GM21737 (cell line): ENCODE results near the gene FAM168A.

Experiments used
- ATAC-seq: cut with Tn5 transposase; IDR thresholded peaks from one replicate; pipeline ENCODE4 v1.9.1; 2021; ENCODE audit warnings: mild to moderate bottlenecking, moderate library complexity; ENCODE audit not compliant: unreplicated experiment

Gene FAM168A

DNA sequence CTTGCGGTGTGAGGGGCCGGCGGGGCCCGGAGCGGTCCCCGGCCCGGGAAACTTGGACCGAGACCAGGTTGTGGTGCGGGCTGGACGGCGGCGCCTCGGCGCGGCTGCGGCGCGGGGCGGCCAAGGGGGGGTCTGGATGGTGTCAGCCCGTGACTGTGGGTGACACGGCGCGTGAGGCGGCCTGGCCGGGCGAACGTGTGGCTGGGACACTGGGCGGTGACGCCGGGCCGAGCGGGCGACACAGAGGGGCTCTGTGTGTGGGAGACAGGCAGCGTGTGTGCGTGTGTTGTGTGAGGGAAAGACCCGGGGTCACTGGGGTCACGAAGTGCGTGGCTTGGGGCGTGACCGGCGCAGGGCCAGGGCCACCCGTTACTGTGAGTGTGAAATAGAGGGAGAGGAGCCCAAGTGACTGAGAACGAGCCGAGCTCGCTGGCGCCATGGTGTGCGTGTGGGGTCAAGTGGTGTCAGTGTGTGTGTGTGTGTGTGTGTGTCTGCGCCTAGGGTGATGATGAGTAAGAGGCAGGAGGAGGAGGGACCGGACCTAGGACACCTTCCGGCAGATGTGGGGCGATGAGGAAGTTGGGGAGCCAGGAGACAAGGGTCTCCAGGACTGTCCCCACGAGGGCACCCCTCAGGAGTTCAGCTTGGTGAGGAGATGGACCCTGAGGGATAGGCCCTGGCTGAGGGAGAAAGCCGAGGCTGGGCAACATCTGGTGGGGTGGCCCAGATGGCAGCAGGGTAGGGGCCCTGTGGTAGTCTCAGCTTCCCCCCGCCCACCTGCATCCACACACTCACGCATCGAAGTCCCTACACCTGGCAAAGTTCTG lies 220.9 kb downstream of the FAM168A start:
- peak; percentile 15 for ATAC-seq

- peak; percentile 60 for ATAC-seq
These were observed 221.6 kb downstream of the FAM168A start, which contains the start of gene RELT for GRCh38 chr11:73376160-73376802. TSS of gene RELT (plus strand) at chr11:73376399. CDS start at chr11:73389137, 12,738 bp downstream.

- no peak for ATAC-seq
These were observed 222.1 kb downstream of the FAM168A start for GRCh38 chr11:73375830-73376159.

DNA sequence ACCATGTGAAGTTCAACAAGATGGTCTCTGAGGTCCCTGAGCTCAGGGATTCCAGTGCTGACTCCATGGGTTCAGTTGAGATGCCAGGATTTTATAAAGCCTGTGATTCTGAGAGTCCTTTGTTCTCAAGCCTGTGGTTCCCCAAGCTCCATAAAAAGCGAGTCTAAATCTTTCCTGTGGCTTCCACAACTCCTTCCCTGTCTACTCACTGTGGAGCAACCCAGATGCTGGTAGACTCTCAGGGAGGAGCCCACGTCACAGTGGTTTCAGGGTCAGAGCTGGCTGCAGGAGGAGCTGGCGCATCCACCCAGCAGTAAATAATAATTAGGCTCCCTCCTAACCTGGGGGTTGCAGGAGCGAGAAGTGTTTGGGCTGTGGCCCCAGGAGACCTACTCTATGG lies 223.8 kb downstream of the FAM168A start:
- no peak for ATAC-seq

DNA sequence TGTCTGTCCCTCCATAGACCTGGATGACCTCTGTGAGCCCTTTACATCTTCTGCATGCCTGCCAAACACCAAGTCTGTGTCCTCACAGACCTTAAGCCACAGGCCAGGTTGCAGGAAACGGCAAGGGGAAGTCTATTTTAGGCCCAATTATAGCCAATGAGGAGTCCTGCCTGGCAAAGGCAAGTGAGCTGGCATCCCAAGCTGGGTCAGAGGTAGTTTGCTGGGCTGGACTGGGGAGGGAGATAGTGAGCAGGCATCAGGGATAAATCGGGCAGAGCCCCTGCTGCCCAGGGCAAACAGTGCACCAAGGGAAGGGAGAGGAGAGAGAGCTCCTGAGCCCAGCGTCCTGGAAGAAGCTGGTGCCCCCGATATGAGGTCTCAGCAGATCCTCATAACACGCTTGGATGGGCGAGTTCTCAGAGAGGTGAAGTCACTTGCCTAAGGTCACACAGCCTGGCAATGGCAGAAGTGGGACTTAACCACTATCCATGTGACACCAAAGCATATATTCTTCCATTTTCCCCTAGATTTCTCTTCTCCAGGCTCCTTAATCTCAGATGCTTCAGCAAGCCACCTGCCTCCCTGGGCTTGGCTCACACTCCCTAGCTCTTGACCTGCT lies 225.4 kb downstream of the FAM168A start:
- no peak for ATAC-seq

- no peak for ATAC-seq
These were observed 230.4 kb downstream of the FAM168A start for GRCh38 chr11:73367482-73368024.

DNA sequence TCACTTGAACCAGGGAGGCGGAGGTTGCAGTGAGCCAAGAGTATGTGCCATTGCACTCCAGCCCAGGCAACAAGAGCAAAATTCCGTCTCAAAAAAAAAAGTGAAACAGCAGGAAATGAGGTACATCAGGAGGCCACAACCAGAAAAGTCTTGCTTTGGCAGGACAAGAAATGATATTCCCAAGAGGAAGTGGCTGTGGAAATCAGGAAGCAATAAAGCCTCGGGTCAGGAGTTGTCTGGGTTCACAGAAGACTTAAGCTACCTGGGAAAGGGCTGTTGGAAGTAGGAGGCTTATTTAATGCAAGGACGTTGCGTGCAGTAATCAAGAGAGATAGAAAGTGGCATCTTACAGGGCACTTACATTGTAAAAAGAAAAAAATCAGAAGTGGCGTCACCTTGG lies 231.0 kb downstream of the FAM168A start:
- ATAC-seq = no peak

DNA sequence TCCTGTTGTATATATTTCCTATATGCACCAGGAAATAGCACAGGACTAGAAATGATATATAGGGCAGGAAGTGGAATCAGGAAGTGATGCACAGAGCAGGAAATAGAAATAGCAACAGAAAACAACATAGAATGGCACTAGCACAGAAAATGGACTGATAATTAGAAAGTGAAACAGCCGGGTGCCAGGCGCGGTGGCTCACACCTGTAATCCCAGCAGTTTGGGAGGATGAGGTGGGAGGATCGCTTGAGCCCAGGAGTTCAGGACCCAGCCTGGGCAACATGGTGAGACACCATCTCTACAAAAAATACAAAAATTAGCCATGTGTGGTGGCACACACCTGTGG lies 231.7 kb downstream of the FAM168A start:
- ATAC-seq = no peak

DNA sequence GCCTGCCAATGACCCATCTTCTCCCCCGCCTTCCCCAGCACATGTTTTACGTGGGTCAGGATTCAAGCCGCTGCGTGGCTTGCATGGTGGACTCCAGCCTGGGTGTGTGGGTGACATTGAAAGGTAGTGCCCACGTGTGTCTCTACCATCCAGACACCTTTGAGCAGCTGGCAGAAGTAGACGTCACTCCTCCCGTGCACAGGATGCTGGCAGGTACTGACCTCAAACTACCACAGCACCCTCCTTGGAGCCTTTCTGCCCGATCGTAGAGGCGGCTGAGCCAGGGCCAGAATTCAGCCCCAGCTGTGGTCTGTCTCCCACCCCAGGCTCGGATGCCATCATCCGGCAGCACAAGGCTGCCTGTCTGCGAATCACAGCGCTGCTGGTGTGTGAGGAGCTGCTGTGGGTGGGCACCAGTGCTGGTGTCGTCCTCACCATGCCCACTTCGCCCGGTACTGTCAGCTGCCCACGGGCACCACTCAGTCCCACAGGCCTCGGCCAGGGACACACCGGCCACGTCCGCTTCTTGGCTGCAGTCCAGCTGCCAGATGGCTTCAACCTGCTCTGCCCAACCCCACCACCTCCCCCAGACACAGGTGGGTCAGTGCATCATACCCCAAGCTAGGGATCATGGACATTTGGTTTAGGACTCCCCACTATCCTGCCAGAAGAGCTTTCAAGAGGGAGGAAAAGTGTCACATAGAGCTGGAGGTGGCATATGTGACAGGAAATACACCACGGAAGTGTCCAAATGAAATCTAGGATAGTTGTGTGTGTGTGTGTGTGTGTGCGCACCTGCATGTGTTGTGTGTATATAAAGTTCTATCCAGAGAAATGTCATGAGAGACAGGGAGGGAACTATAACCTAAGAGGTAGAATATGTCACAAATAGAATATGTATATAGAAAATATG lies 232.3 kb downstream of the FAM168A start:
- no peak for ATAC-seq

DNA sequence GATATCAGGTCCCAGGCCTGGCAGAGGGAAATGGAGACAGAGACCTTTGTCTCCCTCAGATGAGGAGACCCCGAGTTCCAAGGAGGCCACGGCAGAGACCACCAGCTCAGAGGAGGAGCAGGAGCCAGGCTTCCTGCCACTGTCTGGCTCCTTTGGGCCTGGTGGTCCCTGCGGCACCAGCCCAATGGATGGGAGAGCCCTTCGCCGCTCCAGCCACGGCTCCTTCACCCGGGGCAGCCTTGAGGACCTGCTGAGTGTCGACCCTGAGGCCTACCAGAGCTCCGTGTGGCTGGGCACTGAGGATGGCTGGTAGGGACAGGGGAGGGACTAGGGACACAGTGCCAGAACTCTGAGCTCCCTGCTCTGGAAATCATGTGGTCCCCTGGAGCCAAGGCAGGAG lies 234.8 kb downstream of the FAM168A start:
- ATAC-seq = no peak

DNA sequence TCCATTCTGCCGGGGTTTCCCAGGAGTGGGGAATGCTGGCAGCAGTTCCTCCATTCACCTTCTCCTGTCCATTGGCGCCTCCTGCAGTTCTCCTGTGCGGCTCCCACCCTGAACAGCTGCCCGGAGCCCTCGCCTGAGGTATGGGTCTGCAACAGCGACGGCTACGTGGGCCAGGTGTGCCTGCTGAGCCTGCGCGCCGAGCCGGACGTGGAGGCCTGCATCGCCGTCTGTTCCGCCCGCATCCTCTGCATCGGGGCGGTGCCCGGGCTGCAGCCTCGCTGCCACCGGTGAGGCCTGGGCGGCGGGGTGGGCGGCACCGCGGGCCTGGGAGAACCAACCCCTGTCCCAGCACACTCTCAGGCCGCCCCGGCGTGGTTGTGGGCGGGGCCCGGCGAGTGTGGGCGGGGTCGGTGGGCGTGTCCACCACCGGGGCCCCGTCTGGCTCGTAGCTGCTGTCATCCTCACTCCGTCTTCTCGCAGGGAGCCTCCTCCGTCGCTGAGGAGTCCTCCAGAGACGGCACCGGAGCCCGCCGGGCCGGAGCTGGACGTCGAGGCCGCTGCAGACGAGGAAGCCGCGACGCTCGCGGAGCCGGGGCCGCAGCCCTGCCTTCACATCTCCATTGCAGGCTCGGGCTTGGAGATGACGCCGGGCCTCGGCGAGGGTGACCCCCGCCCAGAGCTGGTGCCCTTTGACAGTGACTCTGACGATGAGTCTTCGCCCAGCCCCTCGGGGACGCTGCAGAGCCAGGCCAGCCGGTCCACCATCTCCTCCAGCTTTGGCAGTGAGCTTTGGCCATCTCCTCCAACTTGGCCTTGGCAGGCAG lies 235.7 kb downstream of the FAM168A start:
- ATAC-seq = no peak

- no peak for ATAC-seq
These were observed 237.1 kb downstream of the FAM168A start for GRCh38 chr11:73360743-73361369.

DNA sequence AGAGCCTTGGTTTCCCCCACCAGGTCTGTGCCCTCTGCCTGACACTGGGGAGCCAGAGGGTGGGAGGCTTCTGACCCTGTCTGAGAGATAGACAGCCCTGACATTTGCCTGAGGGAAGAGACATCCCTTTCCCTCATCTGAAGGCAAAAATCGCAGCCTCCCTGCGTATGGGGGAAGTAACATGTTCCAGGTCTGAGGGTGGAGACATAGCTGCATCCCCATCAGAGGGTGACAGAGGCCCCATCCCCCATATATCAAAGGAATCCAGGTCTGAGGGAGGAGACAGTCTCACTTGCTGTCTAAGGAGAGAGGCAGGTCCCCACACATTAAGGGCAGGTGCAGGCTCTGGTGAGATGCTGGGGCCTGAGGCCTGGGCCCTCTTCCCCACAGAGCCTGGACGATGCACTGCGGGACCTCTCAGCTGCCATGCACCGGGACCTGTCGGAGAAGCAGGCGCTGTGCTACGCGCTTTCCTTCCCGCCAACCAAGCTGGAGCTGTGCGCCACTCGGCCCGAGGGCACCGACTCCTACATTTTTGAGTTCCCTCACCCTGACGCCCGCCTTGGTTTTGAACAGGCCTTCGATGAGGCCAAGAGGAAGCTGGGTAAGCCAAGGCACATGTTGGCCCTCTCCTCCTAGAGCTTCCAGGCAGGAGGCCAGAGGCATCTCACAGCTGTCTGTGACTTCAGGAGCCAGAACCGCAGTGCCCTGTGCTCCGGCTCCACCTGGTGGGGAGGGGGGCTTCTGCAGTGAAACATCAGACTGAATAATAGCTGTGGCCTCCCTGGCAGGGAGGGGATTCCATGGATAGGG lies 237.8 kb downstream of the FAM168A start:
- no peak for ATAC-seq

- no peak for ATAC-seq
These were observed 238.6 kb downstream of the FAM168A start for GRCh38 chr11:73359341-73359740.

DNA sequence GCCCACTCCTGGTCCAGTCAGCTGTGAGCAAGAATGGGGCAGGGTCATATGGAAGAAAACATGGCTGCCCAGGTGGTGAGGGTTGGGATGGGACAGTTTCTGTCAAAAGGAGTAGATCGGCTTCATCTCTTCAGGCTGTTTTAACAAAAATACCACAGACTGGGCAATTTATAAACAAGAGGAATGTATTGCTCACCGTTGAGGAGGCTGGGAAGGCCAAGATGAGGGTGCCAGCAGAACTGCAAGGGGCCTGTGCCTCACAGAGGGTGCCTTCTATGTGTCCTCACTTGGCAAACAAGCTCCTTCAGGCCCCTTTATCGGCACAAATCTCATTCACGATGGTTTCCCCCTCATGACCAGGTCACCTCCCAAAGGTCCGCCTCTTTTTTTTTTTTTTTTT lies 239.8 kb downstream of the FAM168A start:
- no peak for ATAC-seq

DNA sequence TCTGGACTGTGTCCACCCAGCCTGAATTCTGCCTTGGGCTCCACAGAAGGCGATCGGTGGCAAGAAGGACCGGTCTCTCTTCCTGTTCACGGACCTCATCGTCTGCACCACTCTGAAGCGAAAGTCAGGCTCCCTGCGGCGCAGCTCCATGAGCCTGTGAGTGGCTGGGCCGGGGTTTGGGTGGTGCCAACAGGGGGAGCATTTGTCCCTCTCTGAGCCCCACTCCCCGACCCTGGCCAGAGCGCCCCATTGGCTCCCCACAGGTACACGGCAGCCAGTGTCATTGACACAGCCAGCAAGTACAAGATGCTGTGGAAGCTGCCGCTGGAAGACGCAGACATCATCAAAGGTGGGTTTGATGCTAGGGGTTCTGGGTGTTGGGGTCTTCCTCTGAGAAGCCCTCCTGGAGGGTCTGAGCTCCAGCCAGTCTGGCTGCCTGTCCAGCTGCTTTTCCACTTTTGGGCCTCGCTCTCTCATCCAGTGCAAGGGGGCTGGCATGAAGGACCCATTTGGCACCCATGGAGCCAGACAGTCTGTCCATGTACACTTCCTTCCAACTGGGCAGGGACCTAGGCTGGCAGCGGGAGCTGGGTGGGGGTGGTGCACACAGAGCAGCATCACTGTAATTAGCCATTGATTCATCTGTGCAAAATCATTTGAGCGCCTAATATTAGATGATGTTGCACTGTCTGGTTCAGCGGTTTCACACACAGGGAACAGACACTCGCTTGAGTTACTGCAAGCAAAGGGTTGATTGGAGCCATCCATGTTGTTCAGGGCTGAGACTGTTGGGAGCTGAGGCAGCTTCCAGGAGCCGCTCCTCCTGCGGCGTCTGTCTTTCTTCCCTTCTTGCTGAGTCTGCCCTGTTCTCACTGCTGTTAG lies 240.7 kb downstream of the FAM168A start:
- no peak for ATAC-seq

DNA sequence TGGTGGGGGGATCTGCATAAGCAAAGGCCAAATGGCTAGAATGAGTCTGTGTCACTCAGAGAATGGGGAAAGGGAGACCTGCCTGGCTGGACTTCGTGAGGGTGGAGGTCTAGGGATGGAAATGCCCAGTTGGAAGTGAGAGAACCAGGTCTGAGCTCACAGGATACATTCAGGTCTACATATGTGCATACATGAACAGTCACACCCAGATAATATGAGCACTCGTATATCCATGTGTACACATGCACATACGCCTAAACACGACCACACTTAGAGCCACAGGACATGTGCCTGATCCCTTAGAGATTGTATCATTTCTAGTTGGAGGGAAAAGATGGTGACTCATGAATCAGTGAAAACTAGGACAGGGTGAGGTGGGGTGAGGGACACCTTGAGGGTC lies 242.8 kb downstream of the FAM168A start:
- ATAC-seq = no peak

DNA sequence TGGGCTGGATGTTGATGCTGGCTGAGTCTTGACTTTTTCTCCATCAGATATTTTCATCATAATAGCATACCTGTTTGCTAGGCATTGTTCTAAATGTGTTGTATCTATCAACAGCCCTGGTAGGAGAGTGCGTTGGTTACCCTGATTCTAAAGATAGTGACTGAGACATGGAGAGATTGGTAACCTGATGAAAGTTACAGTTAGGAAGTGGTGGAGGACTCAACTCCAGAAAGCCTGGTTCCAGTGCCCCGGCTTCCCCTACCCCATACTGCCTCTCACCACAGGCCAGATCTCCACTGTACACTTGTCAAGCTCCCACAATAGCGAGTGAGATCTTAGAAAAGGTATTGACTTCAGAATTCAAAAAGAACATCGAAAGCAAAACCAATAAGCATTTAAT lies 244.5 kb downstream of the FAM168A start:
- no peak for ATAC-seq
